SK-N-DZ (cell line): ENCODE measurements around the gene TNRC6C.
"Not testable (repeated sequence)": the region's sequence is repeated elsewhere in the genome, so short reads cannot be mapped to it uniquely, and the experiment has no call there.

Experiments used
- DNase-seq: peaks from one replicate; pipeline ENCODE4 v3.0.0-alpha.2; 2015; ENCODE audit warnings: low spot score

TNRC6C gene

DNA sequence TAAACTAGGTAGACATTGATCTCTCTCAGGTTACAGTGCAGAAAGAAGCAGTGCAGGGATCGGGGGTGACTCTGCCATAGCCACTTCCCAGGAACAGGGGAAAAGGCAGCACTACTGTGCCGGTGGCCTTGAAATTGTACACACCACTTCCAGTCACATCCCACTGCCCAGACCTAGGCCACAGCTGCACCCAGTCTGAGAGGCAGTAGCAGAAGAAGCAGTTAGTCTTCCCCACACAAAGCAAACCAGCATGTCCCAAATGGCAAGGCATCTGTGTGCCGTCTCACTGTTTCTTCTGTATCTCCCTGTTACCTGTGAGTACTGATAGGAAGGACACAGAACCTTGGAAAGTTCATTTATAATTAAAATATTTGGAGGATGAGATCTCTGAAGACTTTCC is 123.0 kb downstream of the TNRC6C start:
- DNase-seq: no peak

- not testable (repeated sequence) for DNase-seq
These were observed 123.9 kb downstream of the TNRC6C start for GRCh38 chr17:78082355-78082872.

GRCh38 chr17:78082988-78083387 is 124.5 kb downstream of the TNRC6C start:
- DNase-seq: no peak

GRCh38 chr17:78086740-78087139 is 128.2 kb downstream of the TNRC6C start:
- no peak for DNase-seq

DNA sequence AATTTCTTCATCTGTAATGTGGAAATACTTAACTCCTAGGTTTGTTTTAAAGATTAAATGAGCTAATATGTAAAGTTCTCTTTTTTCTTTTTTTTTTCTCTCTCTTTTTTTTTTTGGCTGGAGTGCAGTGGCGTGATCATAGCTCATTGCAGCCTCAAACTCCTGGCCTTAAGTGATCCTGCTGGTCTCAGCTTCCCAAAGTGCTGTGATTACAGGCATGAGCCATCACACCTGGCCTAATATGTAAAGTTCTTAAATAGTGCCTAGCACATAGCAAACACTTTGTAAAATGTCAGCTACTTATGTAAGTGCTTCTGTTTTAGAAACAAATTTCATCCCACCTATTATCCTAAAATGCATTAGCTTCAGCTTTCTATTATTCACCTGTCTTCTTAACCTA is 130.0 kb downstream of the TNRC6C start:
- DNase-seq: no peak

DNA sequence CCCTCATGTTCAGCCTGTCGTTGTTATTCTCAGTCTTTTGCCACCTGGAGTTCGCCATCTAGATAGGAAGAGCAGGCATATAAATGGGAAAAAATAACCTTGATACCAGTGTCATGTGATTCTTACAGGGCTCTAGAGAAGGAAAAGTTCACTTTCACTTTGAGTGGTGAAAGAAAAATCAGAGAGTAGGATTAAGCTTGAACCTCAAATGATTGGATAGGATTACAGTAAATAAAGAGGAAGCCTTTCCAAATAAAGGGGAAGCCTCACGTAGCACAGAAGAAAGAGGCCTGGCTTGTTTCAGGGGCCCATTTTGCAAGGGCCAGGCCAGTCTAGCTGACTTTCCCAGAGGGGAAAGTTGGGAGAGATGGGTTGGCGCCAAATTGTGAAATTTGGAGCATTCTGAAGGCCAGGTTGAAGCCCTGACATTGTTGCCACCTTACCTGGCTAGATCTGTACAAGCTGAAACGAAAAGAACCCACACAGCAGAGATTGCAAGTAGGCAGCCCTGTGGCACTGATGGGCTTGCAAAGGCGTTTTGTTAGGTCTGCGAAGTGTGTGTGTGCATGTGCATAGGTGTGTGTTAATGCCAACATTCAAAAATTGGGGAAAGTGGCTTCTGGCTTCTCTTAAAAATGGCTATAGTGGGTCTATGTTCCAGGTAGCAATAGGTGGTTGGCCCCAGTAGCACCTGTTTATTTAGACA is 131.2 kb downstream of the TNRC6C start:
- DNase-seq: no peak

DNA sequence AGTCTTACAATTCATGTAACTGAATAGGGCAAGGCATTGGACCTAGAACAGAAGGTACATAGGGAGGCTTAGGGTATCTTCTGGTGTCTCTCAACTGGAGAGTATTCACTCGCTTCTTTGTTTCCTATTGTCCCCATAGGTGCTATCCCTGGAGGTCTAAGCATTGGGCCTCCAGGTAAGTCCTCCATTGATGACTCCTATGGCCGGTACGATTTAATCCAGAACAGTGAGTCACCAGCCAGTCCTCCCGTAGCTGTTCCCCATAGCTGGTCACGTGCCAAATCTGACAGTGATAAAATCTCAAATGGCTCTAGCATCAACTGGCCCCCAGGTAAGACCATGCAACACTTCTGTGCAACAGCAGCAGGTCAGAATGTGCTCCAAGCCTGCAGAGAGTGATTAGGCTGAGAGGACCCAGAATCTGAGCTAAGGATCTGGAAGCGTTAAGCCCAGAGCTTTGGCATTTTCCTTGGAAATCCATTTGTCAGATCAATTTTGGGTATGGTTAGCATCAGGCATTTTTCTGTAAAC is 134.4 kb downstream of the TNRC6C start:
- no peak for DNase-seq

DNA sequence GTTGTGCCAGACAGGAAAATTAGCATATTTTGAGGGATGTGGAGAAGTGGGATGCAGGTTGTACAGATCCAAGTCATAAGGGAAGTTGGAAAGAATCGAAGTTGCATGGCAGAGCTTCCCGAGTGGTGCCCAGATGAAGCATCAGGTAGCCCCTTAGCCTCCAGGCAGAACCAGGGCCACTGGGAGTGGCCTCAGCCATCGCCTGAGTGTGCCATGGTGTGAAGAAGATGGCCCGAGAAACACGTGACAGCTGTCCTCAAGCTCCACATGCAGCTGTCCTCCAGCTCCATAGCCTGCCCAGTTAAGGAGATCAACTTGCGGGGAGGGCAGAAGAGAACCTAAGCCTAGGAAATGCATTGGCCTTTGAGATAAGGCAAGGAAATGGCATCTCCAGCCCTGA is 136.5 kb downstream of the TNRC6C start:
- no peak for DNase-seq

DNA sequence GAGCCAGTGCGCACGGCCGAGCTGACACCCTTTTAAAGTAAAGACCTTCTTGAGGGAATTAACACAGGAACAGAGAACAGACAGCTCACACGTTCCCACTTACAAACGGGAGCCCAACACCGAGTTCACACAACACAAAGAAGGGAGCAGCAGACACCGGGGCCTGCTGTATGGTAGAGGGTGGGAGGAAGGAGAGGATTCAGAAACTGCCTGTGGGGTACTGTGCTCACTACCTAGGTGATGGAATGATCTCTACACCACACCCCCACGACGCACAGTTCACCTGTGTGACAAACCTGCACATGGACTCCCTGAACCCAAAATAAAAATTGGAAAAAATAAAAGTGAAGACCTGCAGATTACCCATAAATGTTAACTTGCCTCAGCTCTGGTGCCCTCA is 137.6 kb downstream of the TNRC6C start:
- no peak for DNase-seq

DNA sequence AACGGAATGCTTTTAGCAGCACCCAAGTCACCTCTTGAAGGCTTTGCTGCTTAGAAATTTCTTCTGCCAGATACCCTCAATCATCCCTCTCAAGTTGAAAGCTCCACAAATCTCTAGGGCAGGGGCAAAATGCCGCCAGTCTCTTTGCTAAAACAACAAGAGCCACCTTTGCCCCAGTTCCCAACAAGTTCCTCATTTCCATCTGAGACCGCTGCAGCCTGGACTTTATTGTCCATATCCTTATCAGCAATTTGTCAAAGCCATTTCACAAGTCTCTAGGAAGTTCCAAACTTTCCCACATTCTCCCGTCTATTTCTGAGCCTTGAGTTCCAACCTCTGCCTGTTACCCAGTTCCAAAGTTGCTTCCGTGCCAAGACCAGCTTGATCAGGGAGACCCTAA is 142.6 kb downstream of the TNRC6C start:
- DNase-seq: no peak

- DNase-seq: no peak
These were observed 143.0 kb downstream of the TNRC6C start for GRCh38 chr17:78101542-78101941.

- no peak for DNase-seq
These were observed 144.8 kb downstream of the TNRC6C start for GRCh38 chr17:78103311-78103710.

GRCh38 chr17:78104540-78104941 is 146.0 kb downstream of the TNRC6C start:
- DNase-seq: no peak

DNA sequence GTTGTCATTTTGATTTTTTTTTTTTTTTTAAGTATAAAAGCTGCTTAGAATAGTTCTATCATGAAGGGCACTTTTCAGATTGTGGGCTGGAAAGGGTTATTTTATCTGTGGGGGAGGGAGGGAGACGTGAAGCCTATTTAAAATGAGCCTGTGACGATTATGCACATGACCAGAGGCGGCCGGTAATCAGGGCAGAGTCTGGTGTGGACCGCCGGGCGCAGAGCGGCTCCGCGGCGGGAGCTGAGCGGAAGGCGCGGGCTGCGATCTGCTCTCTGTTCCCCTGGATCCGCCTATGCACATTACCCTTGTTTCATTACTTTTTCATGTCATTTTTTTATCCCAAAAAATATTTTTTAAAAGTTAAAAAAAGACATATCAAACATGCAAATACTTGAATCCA is 146.6 kb downstream of the TNRC6C start:
- no peak for DNase-seq

DNA sequence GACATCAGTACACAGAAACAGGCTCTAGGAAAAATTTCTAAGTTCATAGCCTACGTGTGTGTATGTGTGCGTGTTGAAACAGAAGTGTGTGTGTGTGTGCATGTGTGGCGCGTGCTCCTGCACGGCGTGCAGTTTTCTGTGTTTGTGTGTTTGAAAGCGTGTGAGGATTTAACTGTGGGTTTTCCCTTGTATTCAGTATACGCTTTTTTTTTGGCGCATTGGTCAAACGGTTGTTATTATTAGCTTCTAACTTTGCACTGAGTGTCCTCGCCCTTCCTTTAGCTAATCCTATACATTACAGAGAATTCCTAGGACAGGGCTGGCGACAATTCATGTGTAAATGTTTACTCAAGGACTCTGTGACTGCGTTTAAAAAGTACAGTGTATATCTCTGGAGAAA is 147.0 kb downstream of the TNRC6C start:
- DNase-seq: no peak

DNA sequence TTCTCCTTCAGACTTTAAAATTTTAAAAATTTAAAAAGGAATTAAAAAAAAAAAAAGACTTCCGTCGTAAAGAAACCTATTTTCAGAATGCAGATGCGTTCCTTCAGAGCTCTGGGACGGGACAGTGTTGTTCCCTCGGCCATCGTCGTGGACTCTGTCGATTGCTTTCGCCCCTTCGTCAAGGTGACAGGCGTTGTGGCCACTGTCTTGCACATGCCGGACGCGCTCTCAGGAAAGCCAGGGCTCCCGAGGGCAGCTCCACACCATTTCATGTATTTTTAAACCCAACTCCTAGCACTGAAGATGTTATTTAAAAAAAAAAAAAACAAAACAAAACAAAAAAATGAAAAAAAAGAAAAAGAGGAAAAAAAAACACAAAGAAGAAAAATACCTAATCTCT is 147.7 kb downstream of the TNRC6C start:
- no peak for DNase-seq

DNA sequence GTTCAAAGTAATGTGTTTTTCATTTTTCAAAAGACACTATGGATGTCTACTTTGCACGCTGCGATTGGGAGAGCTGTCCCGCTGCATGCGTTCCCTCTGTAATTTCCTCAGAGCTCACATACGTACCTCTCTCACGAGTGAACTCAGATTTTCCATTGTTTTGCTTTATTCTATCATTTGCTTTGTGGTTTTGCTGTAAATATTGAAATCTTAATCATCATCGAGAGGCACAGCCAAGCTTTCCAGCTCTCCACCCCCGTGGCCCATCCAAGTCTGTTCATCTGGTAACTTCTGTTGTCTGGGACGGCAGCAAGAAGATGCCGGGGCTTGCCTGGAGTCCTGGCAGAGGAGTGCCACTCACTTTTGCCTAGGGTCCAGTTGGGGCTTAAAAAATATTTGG is 149.0 kb downstream of the TNRC6C start:
- DNase-seq: no peak

DNA sequence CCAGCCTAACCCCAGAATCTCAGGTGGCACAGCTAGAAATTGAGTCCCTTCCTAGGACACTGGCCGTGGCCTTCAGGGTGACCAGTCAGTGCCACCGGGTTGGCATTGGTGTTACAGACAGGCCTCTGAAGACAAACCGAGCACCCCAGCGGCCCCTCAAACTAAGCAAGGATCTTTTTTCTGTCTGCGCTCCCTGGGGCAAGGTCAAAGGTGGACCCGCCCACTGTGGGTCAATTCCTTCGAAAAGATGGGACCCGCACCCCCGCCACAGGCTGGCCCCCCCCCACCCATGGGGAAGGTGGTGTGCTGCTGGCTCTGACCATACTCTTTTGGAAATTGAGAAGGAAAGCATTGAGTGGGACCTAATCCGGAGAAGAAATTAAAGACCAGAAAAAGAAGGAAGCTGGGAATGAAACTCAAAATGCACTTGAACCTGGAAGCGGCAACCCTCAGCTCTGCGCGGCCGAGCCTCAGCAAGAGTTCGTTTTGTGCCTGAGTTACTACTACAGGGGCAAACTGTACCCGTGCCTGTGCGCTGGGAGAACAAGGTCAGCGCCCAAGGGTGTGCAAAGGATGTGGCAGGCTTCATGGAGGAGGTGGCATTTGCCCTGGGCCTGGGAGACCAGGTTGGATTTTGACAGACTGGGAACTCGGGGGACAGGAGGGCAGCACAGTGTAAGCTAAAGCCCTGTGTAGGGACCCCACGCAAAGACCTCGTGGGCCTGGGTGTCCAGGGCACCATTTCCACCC is 149.6 kb downstream of the TNRC6C start:
- no peak for DNase-seq

GRCh38 chr17:78108726-78109488 is 150.4 kb downstream of the TNRC6C start:
- DNase-seq: no peak

GRCh38 chr17:78109489-78109761 is 150.9 kb downstream of the TNRC6C start:
- no peak for DNase-seq

GRCh38 chr17:78110363-78111015 is 152.0 kb downstream of the TNRC6C start:
- no peak for DNase-seq
